Activated effector memory CD4-positive, alpha-beta T cell treated with anti-CD3 and anti-CD28 coated beads, Interleukin-2, amount 50 U/mL, for 16 hours (primary cell): ENCODE measurements around the gene DDX3Y.

Experiments used
- DNase-seq: peaks from one replicate; pipeline ENCODE4 v3.0.0-alpha.2; 2020

DDX3Y gene

DNA sequence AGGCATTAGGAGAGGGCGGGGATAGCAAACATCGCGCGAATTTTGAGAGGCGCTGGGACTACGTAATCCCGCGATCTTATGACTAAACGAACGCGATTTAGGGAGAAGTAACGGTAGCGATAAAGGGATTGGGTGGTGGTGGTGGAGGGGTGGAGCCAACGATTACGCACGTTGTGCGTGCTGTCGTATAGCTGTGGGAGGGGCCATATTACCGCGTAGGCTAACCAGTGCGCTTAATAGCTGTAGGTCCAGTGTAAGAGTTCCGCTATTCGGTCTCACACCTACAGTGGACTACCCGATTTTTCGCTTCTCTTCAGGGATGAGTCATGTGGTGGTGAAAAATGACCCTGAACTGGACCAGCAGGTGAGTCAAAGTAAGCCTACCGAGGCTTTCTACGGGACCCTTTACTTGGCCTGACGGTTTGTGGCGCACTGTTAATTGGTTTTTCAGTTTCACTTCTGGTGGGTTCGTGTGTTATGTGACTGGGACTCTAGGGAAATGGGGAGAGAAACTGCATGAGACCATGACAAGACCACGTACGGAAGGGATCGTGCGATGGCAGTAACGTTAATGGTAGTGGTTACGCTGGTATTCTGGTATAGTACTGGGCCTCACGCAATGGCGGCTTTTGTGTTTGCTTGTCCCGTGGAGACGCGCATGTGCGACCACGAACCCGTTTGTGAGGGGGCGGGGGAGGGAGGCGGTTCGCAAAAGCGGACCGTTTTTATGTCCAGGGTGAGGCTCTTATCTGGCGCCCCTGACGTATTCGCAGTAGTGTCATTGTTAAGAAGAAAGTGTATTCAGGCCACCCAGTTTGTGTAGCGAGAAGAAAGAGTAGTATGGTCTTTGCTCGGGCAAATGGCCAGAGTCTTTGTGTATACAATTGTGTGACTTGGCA lies at the start of gene DDX3Y:
Gene DDX3Y, plus strand, starts transcription at position 251 of the 899 bp plus-strand sequence. Its CDS starts 69 bp downstream, at position 320.
- peak; percentile 93 for DNase-seq

- DNase-seq: no peak
Measured at GRCh38 chrY:12855791-12856275, 48.8 kb upstream of the DDX3Y start.

GRCh38 chrY:12867960-12868359 lies 36.7 kb upstream of the DDX3Y start:
- no peak for DNase-seq

GRCh38 chrY:12896973-12897372 lies 7.7 kb upstream of the DDX3Y start:
- DNase-seq: no peak

DNA sequence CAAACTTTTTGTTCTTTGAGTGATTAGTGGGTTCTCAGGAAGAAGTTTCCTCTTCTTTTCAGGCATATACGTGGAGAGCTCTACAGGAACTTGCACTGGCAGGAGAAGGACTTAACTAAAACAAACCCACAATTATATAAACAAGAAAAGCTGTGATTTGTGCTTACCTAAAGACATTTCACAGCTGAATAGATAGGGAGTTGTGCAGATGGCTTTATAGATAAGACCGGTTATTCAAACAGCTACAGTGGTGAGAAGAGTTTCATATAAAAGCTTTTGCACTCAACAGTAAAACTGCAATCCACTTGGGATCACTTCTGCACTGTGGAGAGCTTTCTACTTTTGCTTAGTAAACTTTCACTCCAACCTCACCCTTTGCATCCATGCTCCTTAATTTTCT lies 6.1 kb upstream of the DDX3Y start:
- DNase-seq: no peak

- DNase-seq: peak; percentile 89
Measured at GRCh38 chrY:12905517-12905872, 827 bp downstream of the DDX3Y start.

DNA sequence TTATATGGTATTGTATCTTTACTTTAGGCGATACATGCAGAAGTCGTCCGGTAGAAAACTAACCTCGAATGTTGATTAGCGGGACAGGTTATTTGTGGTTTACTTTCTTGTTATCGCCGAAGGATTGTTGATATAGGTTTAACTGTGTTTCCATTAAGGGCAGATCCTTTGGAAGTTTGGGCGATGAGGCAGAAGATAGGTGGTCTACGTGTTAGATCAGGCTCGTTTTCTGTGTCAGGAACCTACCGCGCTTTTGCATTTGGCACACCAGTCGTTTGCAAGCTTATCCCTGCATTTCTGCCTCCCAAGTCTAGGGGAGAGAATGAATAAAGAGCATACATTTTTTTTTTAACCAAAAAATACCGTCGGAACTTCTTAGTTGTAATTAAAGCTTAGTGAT lies 1.2 kb downstream of the DDX3Y start:
- no peak for DNase-seq

DNA sequence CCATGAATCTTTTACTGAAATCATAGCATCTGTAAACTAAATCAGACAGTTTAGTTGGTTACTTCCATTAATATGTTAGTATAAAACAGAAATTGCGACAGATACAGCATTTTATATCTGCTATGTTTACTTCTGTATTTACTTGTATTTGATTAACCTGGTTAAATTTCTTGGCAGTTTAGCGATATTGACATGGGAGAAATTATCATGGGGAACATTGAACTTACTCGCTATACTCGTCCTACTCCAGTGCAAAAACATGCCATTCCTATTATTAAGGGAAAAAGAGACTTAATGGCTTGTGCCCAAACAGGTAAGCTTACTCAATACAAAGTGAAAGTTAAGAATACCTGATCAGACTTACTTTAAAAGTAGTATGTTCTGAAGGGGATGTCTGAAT lies 8.9 kb downstream of the DDX3Y start:
- DNase-seq: no peak

- no peak for DNase-seq
Measured at GRCh38 chrY:12928043-12928442, 23.4 kb downstream of the DDX3Y start.

DNA sequence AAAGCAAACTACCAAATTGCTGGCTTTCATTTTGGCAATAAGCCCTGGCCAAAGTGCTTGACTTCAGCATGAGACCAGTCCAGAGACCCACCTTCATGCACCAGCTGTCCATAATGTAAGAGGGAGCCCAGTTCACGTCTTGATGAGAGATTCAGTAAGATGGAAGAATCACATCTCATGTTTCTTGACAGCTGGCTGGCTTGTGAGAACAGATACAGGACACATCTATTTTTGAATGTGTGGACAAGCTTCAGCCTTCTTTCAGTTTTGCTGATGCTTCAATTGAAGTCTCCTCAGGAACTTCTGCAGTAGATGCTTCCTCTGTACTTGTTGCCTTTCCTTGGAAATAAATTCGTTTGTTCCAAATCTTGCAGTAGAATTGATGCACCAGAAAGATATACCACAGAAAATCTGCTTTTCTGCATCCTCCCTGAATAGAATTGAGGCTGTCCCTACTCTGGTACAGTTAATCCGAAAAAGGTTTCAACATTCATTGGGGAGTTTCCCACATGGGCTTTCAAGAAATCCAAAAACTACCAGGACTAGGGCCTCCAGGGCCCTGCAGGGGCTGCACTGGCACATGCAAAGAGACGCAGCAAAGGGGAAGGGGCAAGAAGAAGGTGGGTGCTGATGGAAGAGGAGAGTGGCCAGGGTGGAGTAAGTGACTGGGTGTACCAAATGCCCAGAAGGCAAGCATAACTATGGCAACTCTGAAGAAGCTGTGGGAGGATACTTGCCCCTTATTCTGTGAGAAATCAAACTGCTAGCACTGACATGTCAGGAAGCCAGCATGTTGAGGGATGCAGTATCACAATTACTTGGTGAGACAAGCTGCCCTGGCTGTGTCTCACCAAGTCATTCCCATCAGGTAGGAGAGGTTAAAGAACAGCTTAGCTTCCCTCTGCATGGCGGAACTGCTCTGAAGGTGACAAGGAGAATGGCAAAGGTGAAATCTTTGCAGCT lies 37.3 kb downstream of the DDX3Y start:
- DNase-seq: no peak
